ENCODE measurements around the gene ABHD4. TPM values are rescaled to one million over a fixed set of nuclear protein-coding genes. Genes with fewer than 3 reads are reported as not detected.

The ABHD4 gene
- total and polyA plus RNA-seq, 2 of the 4 experiments (the other 2 are of a cell fraction): 5.0 to 22.0 TPM

GRCh38 chr14:22599349-22599748 is 1.2 kb downstream of the ABHD4 start:
- in situ Hi-C loops (cut with MboI; ENCODE audit: low sequenced_read_pairs): no loop called here
- DNase-seq (no peak), ATAC-seq (ENCODE audit: low read depth) (no peak)
- dilution Hi-C loops (cut with HindIII; ENCODE audit: low sequenced_read_pairs, unreplicated experiment): no loop called here
- Histone ChIP-seq H4K8ac (ENCODE audit: low read depth in 2 of 2, low read length in 2 of 2) (peak overlapping the region in 1 of 2 experiments; percentile 45; a peak in 1 of 4 replicates), H3K79me1 (ENCODE audit: low read depth in 1 of 2, low read length in 2 of 2) (peaks cover 13 to 31% of the 10 kb centered on the region in 2 experiments), H3K4ac (ENCODE audit: low read depth, low read length) (peak overlapping the region; percentile 71), H2BK20ac (ENCODE audit: low read depth, low read length) (peak overlapping the region; percentile 48), H2AK9ac (replicated peaks; ENCODE audit: low read depth, low read length, poor library complexity) (peak overlapping the region; percentile 3), H4K91ac (ENCODE audit: insufficient read depth, low read depth, low read length) (peak overlapping the region; percentile 29; the same call in 1 of the 2 replicates), H3K4me3 (ENCODE audit: insufficient read depth, low read depth, low read length) (peak overlapping the region; percentile 92), H2BK5ac (ENCODE audit: low read depth, low read length, poor library complexity, severe bottlenecking) (no peak overlapping the region), H3K4me2 (ENCODE audit: low read depth, low read length) (peak overlapping the region; percentile 90), H3K27me3 (ENCODE audit: control insufficient read depth, insufficient read depth, low read length) (no peaks in the 10 kb centered on the region), H3K9ac (ENCODE audit: low read depth, low read length) (peak overlapping the region; percentile 92; the same call in 1 of the 2 replicates), H4K5ac (ENCODE audit: low read depth, low read length) (peak overlapping the region; percentile 83), H2AFZ (replicated peaks; ENCODE audit: low read length, poor library complexity) (peak overlapping the region; percentile 23), H3K18ac (ENCODE audit: low read depth, low read length) (peak overlapping the region; percentile 51), H4K20me1 (ENCODE audit: insufficient read depth, low read length) (no peaks in the 10 kb centered on the region; the same call in 1 of the 2 replicates), H3K9me1 (ENCODE audit: insufficient read depth, low read length) (peaks cover 19% of the 10 kb centered on the region), H3K23ac (ENCODE audit: low read depth, low read length) (peak overlapping the region; percentile 85), H2BK15ac (ENCODE audit: low read depth, low read length) (peak overlapping the region; percentile 15; the same call in 1 of the 3 replicates), H2BK120ac (ENCODE audit: low read depth, low read length) (peak overlapping the region; percentile 33), H3K27ac (ENCODE audit: insufficient read depth, low read length) (no peak overlapping the region), H3K56ac (ENCODE audit: extremely low read depth, insufficient read depth, low read length) (no peak overlapping the region), H3K4me1 (ENCODE audit: control insufficient read depth, insufficient read depth, low read length) (peaks cover 4% of the 10 kb centered on the region), H3K14ac (replicated peaks; ENCODE audit: low read depth, low read length) (peak overlapping the region; percentile 75), H3K9me3 (ENCODE audit: control insufficient read depth, insufficient read depth, low read length) (no peaks in the 10 kb centered on the region), H2AK5ac (ENCODE audit: low read depth, low read length) (peak overlapping the region; percentile 44; the same call in 1 of the 2 replicates), H3K36me3 (ENCODE audit: control insufficient read depth, insufficient read depth, low read length) (peaks cover 24% of the 10 kb centered on the region)
- intact Hi-C loops (cut with micrococcal nuclease): no loop called here
- TF ChIP-seq RCOR1 (IDR thresholded peaks at IDR 0.05; ENCODE audit: insufficient replicate concordance, low read length): no peak
- no peak for TF ChIP-seq MXI1 (IDR thresholded peaks at IDR 0.05; ENCODE audit: borderline replicate concordance, low read depth, low read length)
- TF ChIP-seq ELK1 (IDR thresholded peaks at IDR 0.05; ENCODE audit: borderline replicate concordance, low read depth, low read length): no peak
- no peak for TF ChIP-seq RFX5 (IDR thresholded peaks at IDR 0.05; ENCODE audit: low read depth, low read length)
- TF ChIP-seq FOS (IDR thresholded peaks at IDR 0.05; ENCODE audit: low read depth, low read length): no peak
- no peak for TF ChIP-seq RAD21 (IDR thresholded peaks at IDR 0.05; ENCODE audit: low read length)
- TF ChIP-seq CEBPB (IDR thresholded peaks at IDR 0.05; ENCODE audit: low read depth, low read length): no peak
- TF ChIP-seq MAFK (IDR thresholded peaks at IDR 0.05; ENCODE audit: low read depth, low read length): no peak
- no peak for TF ChIP-seq POLR2A (IDR thresholded peaks at IDR 0.05; ENCODE audit: low read depth, low read length)
- CTCF ChIA-PET: interaction anchor here (0.5 to 2.2 kb wide), 4 partner anchors 10 to 1483 kb away, joined by 3 to 14 read pairs (median 5); partner anchors contain the start of gene DAD1
- no TSS peak for BruUV-seq (replicated peaks)
- POLR2A ChIA-PET (ENCODE audit: unreplicated experiment): interaction anchor here (0.6 to 1.2 kb wide), 2 partner anchors 10 to 11 kb away, joined by 3 to 6 read pairs; partner anchors contain the start of gene DAD1
- WGBS, 2 experiments (ENCODE audit: extremely low coverage in 2 of 2, insufficient read length in 1 of 2): no CpG with 5 or more reads among the region's 3 CpGs
